ENCODE measurements around the gene PIGU. TPM values are rescaled to one million over a fixed set of nuclear protein-coding genes. Genes with fewer than 3 reads are reported as not detected.

Gene PIGU
- total and polyA plus RNA-seq, 2 donors (not counting 1 experiment from before 2014, with no cell fraction given) = 12.0 to 19.3 TPM

DNA sequence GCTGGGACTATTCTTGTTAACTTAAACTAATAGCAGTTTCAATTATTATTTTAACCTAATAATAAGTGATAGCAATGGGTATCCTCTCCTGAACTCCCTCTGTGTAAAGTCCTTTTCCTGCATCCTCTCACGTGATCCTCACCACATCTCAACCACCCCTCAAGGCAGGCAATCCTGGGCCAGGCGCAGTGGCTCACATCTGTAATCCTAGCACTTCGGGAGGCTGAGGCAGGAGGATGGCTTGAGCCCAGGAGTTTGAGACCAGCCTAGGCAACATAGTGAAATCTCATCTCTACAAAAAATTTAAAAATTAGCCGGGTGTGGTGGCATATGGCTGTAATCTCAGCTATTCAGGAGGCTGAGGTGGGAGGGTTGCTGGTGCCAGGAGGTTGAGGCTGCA is 94.7 kb downstream of the PIGU start:
- no peak overlapping the region for H3K9ac ChIP-seq (ENCODE audit: low read length)
- ATAC-seq (ENCODE audit: low read depth) = no peak
- H3K36me3 ChIP-seq (replicated peaks in 1 of 2; ENCODE audit: control extremely low read depth in 1 of 2, control insufficient read depth in 1 of 2, extremely low read depth in 1 of 2, insufficient read depth in 2 of 2, low read length in 1 of 2) = peaks cover 2 to 31% of the 10 kb centered on the region in 2 experiments
- ChIA-PET POLR2A (no interaction called here), CTCF (interaction anchor here (2.3 kb wide), 1 partner anchor 126 kb away, joined by 4 read pairs; no protein-coding TSS in a partner anchor)
- Mint-ChIP-seq H3K9me3 (ENCODE audit: insufficient read depth) (no peaks in the 10 kb centered on the region), H3K4me1 (peaks cover 31% of the 10 kb centered on the region), H3K4me3 (no peak overlapping the region), H3K27me3 (no peaks in the 10 kb centered on the region), H3K27ac (peak overlapping the region; percentile 84)
- no peaks in the 10 kb centered on the region for H3K79me2 ChIP-seq (ENCODE audit: control insufficient read depth, insufficient read depth, low read length)
- peaks cover 0 to 20% (median 12%) of the 10 kb centered on the region in 3 donors for H3K9me3 ChIP-seq (ENCODE audit: control extremely low read depth in 1 of 3, control insufficient read depth in 2 of 3, insufficient read depth in 1 of 3, low read length in 2 of 3)
- no peak for DNase-seq
- peaks cover 18 to 29% of the 10 kb centered on the region in 2 donors for H3K4me1 ChIP-seq (ENCODE audit: control insufficient read depth in 2 of 2, insufficient read depth in 2 of 2, low read length in 2 of 2)
- no peak overlapping the region for H3K4me2 ChIP-seq (replicated peaks; ENCODE audit: low read depth, low read length, poor library complexity, severe bottlenecking)
- no peaks in the 10 kb centered on the region for H4K20me1 ChIP-seq (ENCODE audit: control insufficient read depth, insufficient read depth, low read length, poor library complexity, severe bottlenecking)
- no peak overlapping the region for H2AFZ ChIP-seq (ENCODE audit: insufficient read depth, low read depth, low read length, poor library complexity, severe bottlenecking)
- WGBS (ENCODE audit: insufficient coverage) = 94% methylated on average over 2 of the region's 4 CpGs
- no peak overlapping the region for H3K4me3 ChIP-seq (ENCODE audit: control extremely low read depth in 1 of 5, extremely low read depth in 1 of 5, insufficient read depth in 1 of 5, low read depth in 2 of 5, low read length in 4 of 5)
- peak overlapping the region in 1 of 2 donors; percentile 75 for H3K27ac ChIP-seq (ENCODE audit: low read length in 2 of 2)
- TF ChIP-seq EZH2 (IDR thresholded peaks at IDR 0.05; ENCODE audit: borderline replicate concordance, insufficient read depth, low read depth, low read length, poor library complexity, severe bottlenecking) = no peak
- TF ChIP-seq, protein P1, sequence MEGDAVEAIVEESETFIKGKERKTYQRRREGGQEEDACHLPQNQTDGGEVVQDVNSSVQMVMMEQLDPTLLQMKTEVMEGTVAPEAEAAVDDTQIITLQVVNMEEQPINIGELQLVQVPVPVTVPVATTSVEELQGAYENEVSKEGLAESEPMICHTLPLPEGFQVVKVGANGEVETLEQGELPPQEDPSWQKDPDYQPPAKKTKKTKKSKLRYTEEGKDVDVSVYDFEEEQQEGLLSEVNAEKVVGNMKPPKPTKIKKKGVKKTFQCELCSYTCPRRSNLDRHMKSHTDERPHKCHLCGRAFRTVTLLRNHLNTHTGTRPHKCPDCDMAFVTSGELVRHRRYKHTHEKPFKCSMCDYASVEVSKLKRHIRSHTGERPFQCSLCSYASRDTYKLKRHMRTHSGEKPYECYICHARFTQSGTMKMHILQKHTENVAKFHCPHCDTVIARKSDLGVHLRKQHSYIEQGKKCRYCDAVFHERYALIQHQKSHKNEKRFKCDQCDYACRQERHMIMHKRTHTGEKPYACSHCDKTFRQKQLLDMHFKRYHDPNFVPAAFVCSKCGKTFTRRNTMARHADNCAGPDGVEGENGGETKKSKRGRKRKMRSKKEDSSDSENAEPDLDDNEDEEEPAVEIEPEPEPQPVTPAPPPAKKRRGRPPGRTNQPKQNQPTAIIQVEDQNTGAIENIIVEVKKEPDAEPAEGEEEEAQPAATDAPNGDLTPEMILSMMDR (IDR thresholded peaks at IDR 0.05) = no peak
- H3K27me3 ChIP-seq (replicated peaks in 1 of 4; ENCODE audit: control extremely low read depth in 1 of 4, control insufficient read depth in 3 of 4, insufficient read depth in 4 of 4, low read length in 3 of 4) = no peaks in the 10 kb centered on the region
- intact Hi-C loops (cut with micrococcal nuclease) = no loop called here

DNA sequence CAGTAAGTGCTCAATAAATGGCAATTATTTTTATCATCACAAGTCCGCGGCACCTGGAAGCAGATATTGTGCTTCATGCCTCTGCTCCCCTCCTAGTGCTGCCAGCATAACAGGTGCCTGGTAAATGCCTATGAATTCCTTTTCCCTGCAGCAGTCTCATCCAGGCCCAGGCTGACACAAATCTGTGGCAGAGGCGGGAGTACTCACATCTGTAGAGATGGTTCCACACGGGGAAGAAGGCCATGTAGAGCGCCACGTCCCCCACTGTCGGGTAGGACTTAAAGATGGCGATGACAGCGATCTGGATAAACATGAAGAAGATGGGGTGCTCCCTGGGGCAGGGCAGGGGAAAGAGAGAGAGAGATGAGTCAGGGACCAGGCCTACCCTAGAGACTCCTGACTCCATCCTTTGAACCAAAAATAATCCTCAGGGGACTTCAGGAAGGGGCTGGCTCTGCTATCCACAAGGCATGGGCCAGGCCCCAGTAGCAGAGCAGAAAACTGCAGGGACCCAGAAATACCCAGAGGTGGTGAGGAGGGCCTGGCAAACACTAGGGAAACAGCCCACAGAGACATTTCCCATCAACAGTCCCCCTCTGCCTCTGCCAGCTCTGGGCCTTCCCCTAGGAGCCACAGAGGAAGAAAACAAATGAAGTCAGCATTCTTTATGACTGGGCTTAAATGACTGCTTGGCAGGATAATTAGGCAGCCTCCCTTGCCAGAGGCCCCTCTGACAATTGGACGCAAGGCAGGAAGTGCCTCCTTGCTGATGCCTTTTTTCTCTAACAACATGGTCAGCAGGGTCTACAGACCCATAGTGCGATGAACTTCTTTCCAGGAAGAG is 95.3 kb downstream of the PIGU start:
- H3K9me3 ChIP-seq (ENCODE audit: control extremely low read depth in 1 of 3, control insufficient read depth in 2 of 3, insufficient read depth in 1 of 3, low read length in 2 of 3) = peaks cover 0 to 20% (median 12%) of the 10 kb centered on the region in 3 donors
- H4K20me1 ChIP-seq (ENCODE audit: control insufficient read depth, insufficient read depth, low read length, poor library complexity, severe bottlenecking) = no peaks in the 10 kb centered on the region
- Mint-ChIP-seq H3K4me3 (no peak overlapping the region), H3K9me3 (ENCODE audit: insufficient read depth) (no peaks in the 10 kb centered on the region), H3K27ac (peak overlapping the region; percentile 84), H3K27me3 (no peaks in the 10 kb centered on the region), H3K4me1 (peaks cover 31% of the 10 kb centered on the region)
- no peak overlapping the region for H3K4me3 ChIP-seq (ENCODE audit: control extremely low read depth in 1 of 5, extremely low read depth in 1 of 5, insufficient read depth in 1 of 5, low read depth in 2 of 5, low read length in 4 of 5)
- CTCF ChIA-PET = interaction anchor here (1.7 kb wide), 1 partner anchor 189 kb away, joined by 3 read pairs; no protein-coding TSS in a partner anchor
- intact Hi-C loops (cut with micrococcal nuclease) = no loop called here
- no peak overlapping the region for H3K9ac ChIP-seq (ENCODE audit: low read length)
- no peak overlapping the region for H3K4me2 ChIP-seq (replicated peaks; ENCODE audit: low read depth, low read length, poor library complexity, severe bottlenecking)
- TF ChIP-seq, protein P1 (IDR thresholded peaks at IDR 0.05) = no peak
- no peak for TF ChIP-seq EZH2 (IDR thresholded peaks at IDR 0.05; ENCODE audit: borderline replicate concordance, insufficient read depth, low read depth, low read length, poor library complexity, severe bottlenecking)
- no peak for ATAC-seq (ENCODE audit: low read depth)
- H3K4me1 ChIP-seq (ENCODE audit: control insufficient read depth in 2 of 2, insufficient read depth in 2 of 2, low read length in 2 of 2) = peaks cover 18 to 29% of the 10 kb centered on the region in 2 donors
- 84% methylated on average over 10 of the region's 11 CpGs for WGBS (ENCODE audit: insufficient coverage)
- H2AFZ ChIP-seq (ENCODE audit: insufficient read depth, low read depth, low read length, poor library complexity, severe bottlenecking) = no peak overlapping the region
- POLR2A ChIA-PET = no interaction called here
- H3K79me2 ChIP-seq (ENCODE audit: control insufficient read depth, insufficient read depth, low read length) = no peaks in the 10 kb centered on the region
- H3K27ac ChIP-seq (ENCODE audit: low read length in 2 of 2) = peak overlapping the region; percentile 7 to 75
- no peak for DNase-seq
- peaks cover 2 to 28% of the 10 kb centered on the region in 2 experiments for H3K36me3 ChIP-seq (replicated peaks in 1 of 2; ENCODE audit: control extremely low read depth in 1 of 2, control insufficient read depth in 1 of 2, extremely low read depth in 1 of 2, insufficient read depth in 2 of 2, low read length in 1 of 2)
- no peaks in the 10 kb centered on the region for H3K27me3 ChIP-seq (replicated peaks in 1 of 4; ENCODE audit: control extremely low read depth in 1 of 4, control insufficient read depth in 3 of 4, insufficient read depth in 4 of 4, low read length in 3 of 4)
